Esophagus muscularis mucosa (tissue), 4 donors: ENCODE data around the gene FCGR1A. TPM values are rescaled to one million over a fixed set of nuclear protein-coding genes. Genes with fewer than 3 reads are reported as not detected.
"Not testable (repeated sequence)": the region's sequence is repeated elsewhere in the genome, so short reads cannot be mapped to it uniquely, and the experiment has no call there.

Source experiments
- DNase-seq: peaks from one replicate; pipeline ENCODE4 v3.0.0-alpha.2; 2017; ENCODE audit errors: extremely low spot score
- H3K27ac ChIP-seq, 4 donors: fragments of 200-600 bp; sonication (generic); replicated peaks in 1 of 4; 1 replicate in 3 of 4; 2 replicates in 1 of 4; pipeline ENCODE4 v1.5.1; 2016 to 2019; ENCODE audit warnings: mild to moderate bottlenecking in 1 of 4
- H3K27me3 ChIP-seq, 4 donors: fragments of 200-600 bp; sonication (generic); one replicate each; pipeline versions ENCODE4 v1.5.1 to v1.6.0; 2016 to 2019
- H3K36me3 ChIP-seq, 4 donors: fragments of 200-600 bp; sonication (generic); one replicate each; pipeline ENCODE4 v1.5.1; 2016 to 2019
- H3K4me1 ChIP-seq, 4 donors: fragments of 200-600 bp; sonication (generic); one replicate each; pipeline ENCODE4 v1.5.1; 2016 to 2019
- H3K4me3 ChIP-seq, 4 donors: fragments of 200-600 bp; sonication (generic); 1 replicate in 2 of 4; 2 replicates in 2 of 4; pipeline ENCODE4 v1.5.1; 2016 to 2019; ENCODE audit warnings: mild to moderate bottlenecking in 4 of 4, moderate library complexity in 1 of 4
- H3K9me3 ChIP-seq, 4 donors: fragments of 200-600 bp; sonication (generic); 1 replicate in 3 of 4; 2 replicates in 1 of 4; pipeline ENCODE4 v1.5.1; 2016 to 2019
- WGBS: methylation state at CpG from one replicate; pipeline ENCODE4 v1.1.5; 2018; 5-methylcytosine and 5-hydroxymethylcytosine counted together
- intact Hi-C: fragments of 100-400 bp; cut with DNase I; formaldehyde crosslinking; loops from one replicate; pipeline ENCODE4 v1.15.1; 2023
- total RNA-seq, 4 donors: library from RNA; depleted of rRNA; stranded (reverse); fragments of >200 nt; gene quantifications; one replicate each; pipeline versions ENCODE4 v1.1.0 to v1.2.1, GENCODE V29; 2016

FCGR1A gene
- total RNA-seq = 10 to 100 TPM in 1 of 4 donors, 1 to 10 TPM in 2, under 1 TPM in 1; 0.17 to 23.2 (median 3.6) TPM

GRCh38 chr1:149782600-149782999 lies at the start of gene FCGR1A:
TSS of gene FCGR1A (plus strand) at chr1:149782694. CDS start at chr1:149782744, 50 bp downstream.
- H3K36me3 ChIP-seq, H3K9me3 ChIP-seq, DNase-seq, H3K4me1 ChIP-seq, H3K4me3 ChIP-seq, intact Hi-C loops, H3K27me3 ChIP-seq, H3K27ac ChIP-seq: not testable (repeated sequence)
- WGBS = no CpG with 5 or more reads among the region's 2 CpGs

GRCh38 chr1:149732781-149733180 lies 49.7 kb upstream of the FCGR1A start:
- intact Hi-C loops = not testable (repeated sequence)

GRCh38 chr1:149734692-149735091 lies 47.8 kb upstream of the FCGR1A start:
- H3K9me3 ChIP-seq, H3K4me3 ChIP-seq, H3K4me1 ChIP-seq, H3K27ac ChIP-seq, intact Hi-C loops, H3K36me3 ChIP-seq, DNase-seq, H3K27me3 ChIP-seq: not testable (repeated sequence)
- WGBS = no CpG with 5 or more reads among the region's 1 CpG

More at GRCh38 chr1:149732781-149733180, 49.7 kb upstream of the FCGR1A start:
- H3K4me3 ChIP-seq, H3K27me3 ChIP-seq, H3K4me1 ChIP-seq, H3K9me3 ChIP-seq, H3K36me3 ChIP-seq, H3K27ac ChIP-seq, DNase-seq: not testable (repeated sequence)
- no CpG with 5 or more reads among the region's 2 CpGs for WGBS

GRCh38 chr1:149740148-149740581 lies 42.3 kb upstream of the FCGR1A start:
- intact Hi-C loops, H3K4me1 ChIP-seq, H3K27me3 ChIP-seq, H3K9me3 ChIP-seq, H3K36me3 ChIP-seq, H3K27ac ChIP-seq: not testable (repeated sequence)
- H3K4me3 ChIP-seq = peak overlapping the region in 1 of 4 donors; percentile 2
- peak; percentile 74 for DNase-seq
- 13% methylated on average over 17 of the region's 26 CpGs for WGBS

- H3K36me3 ChIP-seq, H3K27ac ChIP-seq, H3K27me3 ChIP-seq, H3K9me3 ChIP-seq, H3K4me3 ChIP-seq, intact Hi-C loops, DNase-seq, H3K4me1 ChIP-seq: not testable (repeated sequence)
- WGBS = 34% methylated on average over 8 of the region's 13 CpGs
These were observed 41.8 kb upstream of the FCGR1A start for GRCh38 chr1:149740590-149741230.

GRCh38 chr1:149741914-149742313 lies 40.6 kb upstream of the FCGR1A start:
- no CpG with 5 or more reads among the region's 5 CpGs for WGBS
- H3K4me1 ChIP-seq, H3K36me3 ChIP-seq, H3K4me3 ChIP-seq, H3K27ac ChIP-seq, intact Hi-C loops, DNase-seq, H3K9me3 ChIP-seq: not testable (repeated sequence)
- H3K27me3 ChIP-seq = peaks cover 0 to 12% (median 0%) of the 10 kb centered on the region in 4 donors

- intact Hi-C loops, H3K27ac ChIP-seq, H3K36me3 ChIP-seq, H3K4me3 ChIP-seq, H3K9me3 ChIP-seq, H3K4me1 ChIP-seq, DNase-seq: not testable (repeated sequence)
- peaks cover 0 to 27% (median 0%) of the 10 kb centered on the region in 4 donors for H3K27me3 ChIP-seq
- WGBS = 72% methylated on average over 3 of the region's 41 CpGs
These were observed 35.8 kb upstream of the FCGR1A start for GRCh38 chr1:149746463-149747356.

GRCh38 chr1:149747359-149748143 lies 34.9 kb upstream of the FCGR1A start:
- DNase-seq, H3K4me3 ChIP-seq, H3K36me3 ChIP-seq, H3K9me3 ChIP-seq, H3K27ac ChIP-seq, intact Hi-C loops, H3K4me1 ChIP-seq: not testable (repeated sequence)
- H3K27me3 ChIP-seq = peaks cover 0 to 27% (median 0%) of the 10 kb centered on the region in 4 donors
- 9% methylated on average over 18 of the region's 40 CpGs for WGBS

GRCh38 chr1:149748144-149748500 lies 34.4 kb upstream of the FCGR1A start:
- H3K9me3 ChIP-seq, H3K4me3 ChIP-seq, intact Hi-C loops, H3K27ac ChIP-seq, DNase-seq, H3K4me1 ChIP-seq, H3K36me3 ChIP-seq: not testable (repeated sequence)
- H3K27me3 ChIP-seq = peaks cover 0 to 27% (median 0%) of the 10 kb centered on the region in 4 donors
- WGBS = 42% methylated on average over 8 of the region's 8 CpGs

GRCh38 chr1:149750562-149750961 lies 31.9 kb upstream of the FCGR1A start:
- intact Hi-C loops, H3K36me3 ChIP-seq, H3K9me3 ChIP-seq, DNase-seq, H3K4me1 ChIP-seq, H3K27ac ChIP-seq, H3K4me3 ChIP-seq: not testable (repeated sequence)
- H3K27me3 ChIP-seq = peaks cover 0 to 27% (median 0%) of the 10 kb centered on the region in 4 donors
- WGBS = 57% methylated on average over 1 of the region's 2 CpGs

GRCh38 chr1:149752186-149752585 lies 30.3 kb upstream of the FCGR1A start:
- H3K9me3 ChIP-seq, intact Hi-C loops, H3K36me3 ChIP-seq, H3K4me3 ChIP-seq, DNase-seq, H3K27ac ChIP-seq, H3K4me1 ChIP-seq: not testable (repeated sequence)
- 88% methylated on average over 1 of the region's 1 CpG for WGBS
- peaks cover 0 to 14% (median 0%) of the 10 kb centered on the region in 4 donors for H3K27me3 ChIP-seq

GRCh38 chr1:149753466-149753865 lies 29.0 kb upstream of the FCGR1A start:
- H3K27ac ChIP-seq, DNase-seq, H3K9me3 ChIP-seq, H3K27me3 ChIP-seq, intact Hi-C loops, H3K4me3 ChIP-seq, H3K4me1 ChIP-seq, H3K36me3 ChIP-seq: not testable (repeated sequence)
- 45% methylated on average over 1 of the region's 2 CpGs for WGBS
